AG04450 (cell line): ENCODE results near the gene TMEM91. TPM values are rescaled to one million over a fixed set of nuclear protein-coding genes. Genes with fewer than 3 reads are reported as not detected.

Experiments
- CTCF ChIA-PET: fragments of 300-600, 350-600 bp; formaldehyde crosslinking; extraction: SDS; loops from one replicate; lab custom pipeline; 2022; ENCODE audit warnings: antibody characterized with exemption, inconsistent platforms; lab: Charles Lee
- POLR2A ChIA-PET: fragments of 350-600 bp; formaldehyde crosslinking; extraction: SDS; loops from one replicate; lab custom pipeline; 2021; ENCODE audit warnings: antibody characterized with exemption, inconsistent platforms; lab: Yijun Ruan, JAX
- DNase-seq: peaks from one replicate; pipeline ENCODE4 v3.0.0-alpha.2; 2011; ENCODE audit warnings: low read depth, low spot score
- H3K27ac ChIP-seq: one replicate; pipeline ENCODE4 v1.5.1; 2012; ENCODE audit warnings: low read depth, low read length, control low read depth
- H3K27me3 ChIP-seq: one replicate; pipeline ENCODE4 v1.6.0; 2012; ENCODE audit warnings: low read length; ENCODE audit not compliant: control insufficient read depth, insufficient read depth
- H3K4me3 ChIP-seq: 2 replicates; pipeline ENCODE4 v1.5.1; 2011; ENCODE audit warnings: mild to moderate bottlenecking, low read depth, low read length, control low read depth
- H3K9me3 ChIP-seq: 2 replicates; pipeline ENCODE4 v1.5.1; 2012; ENCODE audit warnings: low read length; ENCODE audit not compliant: control insufficient read depth, insufficient read depth
- CTCF ChIP-seq: IDR thresholded peaks from 2 replicates; pipeline ENCODE4 v1.5.1; 2011; ENCODE audit warnings: low read depth, low read length, control low read depth, inconsistent platforms
- polyA plus RNA-seq: library from polyadenylated mRNA; depleted of rRNA; stranded (reverse); fragments of >200 nt; gene quantifications from 2 replicates; pipeline ENCODE4 v1.2.3, GENCODE V29; 2011

TMEM91 gene
- polyA plus RNA-seq, 1 experiment, result 5.2 TPM

- H3K9me3 ChIP-seq, result no peaks in the 10 kb centered on the region
- no peak overlapping the region for H3K27ac ChIP-seq
- ChIA-PET CTCF (no interaction called here), POLR2A (no interaction called here)
- no peak for TF ChIP-seq CTCF
- DNase-seq, result no peak
- H3K4me3 ChIP-seq, result no peak overlapping the region
- H3K27me3 ChIP-seq, result no peaks in the 10 kb centered on the region
Measured at GRCh38 chr19:41413947-41414346, 37.6 kb downstream of the TMEM91 start.

GRCh38 chr19:41414461-41414860, 38.1 kb downstream of the TMEM91 start:
- CTCF ChIA-PET, result no interaction called here

GRCh38 chr19:41415154-41415571, 38.8 kb downstream of the TMEM91 start:
- TF ChIP-seq CTCF, result no peak
- Histone ChIP-seq H3K27me3 (no peaks in the 10 kb centered on the region), H3K9me3 (no peaks in the 10 kb centered on the region), H3K27ac (no peak overlapping the region), H3K4me3 (no peak overlapping the region)
- ChIA-PET CTCF (no interaction called here), POLR2A (interaction anchor here (0.7 kb wide), 1 partner anchor 96 kb away, joined by 3 read pairs; no protein-coding TSS in a partner anchor)
- no peak for DNase-seq

More at GRCh38 chr19:41414461-41414860, 38.1 kb downstream of the TMEM91 start:
- no peaks in the 10 kb centered on the region for H3K27me3 ChIP-seq
- POLR2A ChIA-PET, result no interaction called here
- DNase-seq, result no peak
- no peak overlapping the region for H3K4me3 ChIP-seq
- H3K27ac ChIP-seq, result no peak overlapping the region
- TF ChIP-seq CTCF, result no peak
- H3K9me3 ChIP-seq, result no peaks in the 10 kb centered on the region

- DNase-seq, result no peak
- Histone ChIP-seq H3K9me3 (no peaks in the 10 kb centered on the region), H3K4me3 (no peak overlapping the region), H3K27ac (no peak overlapping the region), H3K27me3 (no peaks in the 10 kb centered on the region)
- CTCF ChIA-PET, result no interaction called here
- POLR2A ChIA-PET, result no interaction called here
- TF ChIP-seq CTCF, result no peak
Measured at GRCh38 chr19:41416194-41416674, 39.9 kb downstream of the TMEM91 start.

- CTCF ChIA-PET, result no interaction called here
- DNase-seq, result no peak
- Histone ChIP-seq H3K9me3 (no peaks in the 10 kb centered on the region; the same call in 1 of the 2 replicates), H3K27me3 (no peaks in the 10 kb centered on the region), H3K27ac (no peak overlapping the region), H3K4me3 (no peak overlapping the region)
- POLR2A ChIA-PET, result interaction anchor here (1.0 kb wide), 1 partner anchor 9 kb away, joined by 4 read pairs; no protein-coding TSS in a partner anchor
- no peak for TF ChIP-seq CTCF
Measured at GRCh38 chr19:41420101-41420880, 44.0 kb downstream of the TMEM91 start.
